SH-SY5Y (cell line): ENCODE data around the gene CTNNA3.

Source experiments
- GATA2 ChIP-seq: IDR thresholded peaks from 2 replicates; pipeline ENCODE4 v1.6.1; 2011; ENCODE audit warnings: mild to moderate bottlenecking, low read depth, low read length
- GATA3 ChIP-seq: IDR thresholded peaks from 2 replicates; pipeline ENCODE4 v1.6.1; 2011; ENCODE audit warnings: low read depth, mild to moderate bottlenecking, low read length, moderate library complexity

DNA sequence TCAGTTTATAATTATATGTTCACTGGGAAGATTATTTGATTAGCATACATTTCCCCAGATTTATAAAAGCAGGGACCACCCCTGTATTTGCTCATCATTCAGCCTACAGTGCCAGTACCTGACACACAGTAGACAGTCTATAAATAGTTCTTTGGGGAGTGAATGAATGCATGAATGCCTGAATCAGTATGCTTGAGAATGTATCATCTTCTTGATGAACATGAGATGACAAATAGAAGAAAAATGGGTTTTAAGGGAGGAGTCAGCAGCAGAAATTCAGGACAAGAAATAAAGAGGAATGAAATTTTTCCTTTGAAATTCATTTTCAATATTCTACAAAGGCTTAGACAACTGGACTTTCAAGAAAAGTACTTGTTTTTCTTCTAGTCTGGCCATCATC, 1066.0 kb downstream of the CTNNA3 start:
- TF ChIP-seq GATA2 (no peak), GATA3 (no peak)
